Skin of body (tissue), 2 donors: ENCODE measurements around the gene DGKZ. TPM values are rescaled to one million over a fixed set of nuclear protein-coding genes. Genes with fewer than 3 reads are reported as not detected.

Experiments
- DNase-seq: peaks from one replicate; lab custom pipeline; 2025; lab: John Stamatoyannopoulos, UW
- total RNA-seq: library from RNA; depleted of rRNA; stranded (reverse); fragments of >200 nt; gene quantifications from one replicate; pipeline ENCODE4 v1.2.3, GENCODE V29; 2014

DGKZ gene
- total RNA-seq, 1 donor from 2014 or later, result 30.4 TPM

- DNase-seq, result no peak
Measured at GRCh38 chr11:46343520-46343919, 3.7 kb upstream of the DGKZ start.

- DNase-seq, result no peak
Measured at GRCh38 chr11:46345131-46345597, 2.1 kb upstream of the DGKZ start.

GRCh38 chr11:46345881-46346484, 1.3 kb upstream of the DGKZ start:
- DNase-seq, result no peak

GRCh38 chr11:46347637-46348311, 511 bp downstream of the DGKZ start:
- DNase-seq, result no peak

- no peak for DNase-seq
Measured at GRCh38 chr11:46348566-46349401, 1.5 kb downstream of the DGKZ start.

GRCh38 chr11:46350695-46351094, 3.4 kb downstream of the DGKZ start:
- no peak for DNase-seq

GRCh38 chr11:46351148-46351547, 3.9 kb downstream of the DGKZ start:
- DNase-seq, result no peak

GRCh38 chr11:46351606-46352005, 4.3 kb downstream of the DGKZ start:
- no peak for DNase-seq

- DNase-seq, result no peak
Measured at GRCh38 chr11:46352063-46352841, 5.0 kb downstream of the DGKZ start.

- DNase-seq, result no peak
Measured at GRCh38 chr11:46353698-46354097, 6.4 kb downstream of the DGKZ start.

GRCh38 chr11:46356924-46357482, 9.7 kb downstream of the DGKZ start:
- DNase-seq, result no peak

GRCh38 chr11:46357483-46357936, 10.2 kb downstream of the DGKZ start:
- DNase-seq, result no peak

- peak; percentile 28 for DNase-seq
Measured at GRCh38 chr11:46359953-46360352, 12.7 kb downstream of the DGKZ start.

GRCh38 chr11:46360878-46361277, 13.6 kb downstream of the DGKZ start:
- no peak for DNase-seq

- DNase-seq, result peak; percentile 76
Measured at GRCh38 chr11:46361283-46362155, 14.3 kb downstream of the DGKZ start.

- DNase-seq, result no peak
Measured at GRCh38 chr11:46362156-46363030, 15.1 kb downstream of the DGKZ start.

GRCh38 chr11:46363031-46363407, 15.8 kb downstream of the DGKZ start:
- peak; percentile 32 for DNase-seq

GRCh38 chr11:46363455-46364005, 16.3 kb downstream of the DGKZ start:
- DNase-seq, result no peak

- no peak for DNase-seq
Measured at GRCh38 chr11:46364056-46364455, 16.8 kb downstream of the DGKZ start.
